ENCODE data around the gene NFKBIB.

GRCh38 chr19:38891771-38892170, 8.0 kb upstream of the NFKBIB start:
- TF ChIP-seq POLR2AphosphoS5 (IDR thresholded peaks at IDR 0.05; ENCODE audit: insufficient read depth, low read depth, low read length): no peak
- TF ChIP-seq CTCF (IDR thresholded peaks at IDR 0.05; ENCODE audit: extremely low read depth in 1 of 2, insufficient read depth in 1 of 2, low read depth in 1 of 2, low read length in 2 of 2): no peak
- TF ChIP-seq MYC (IDR thresholded peaks at IDR 0.05; ENCODE audit: low read depth, low read length): no peak
- TF ChIP-seq EZH2 (IDR thresholded peaks at IDR 0.05; ENCODE audit: borderline replicate concordance, low read depth, low read length, severe bottlenecking): no peak
- no peak for TF ChIP-seq POLR2A (IDR thresholded peaks at IDR 0.05; ENCODE audit: low read depth, low read length)
- TF ChIP-seq, protein P1, sequence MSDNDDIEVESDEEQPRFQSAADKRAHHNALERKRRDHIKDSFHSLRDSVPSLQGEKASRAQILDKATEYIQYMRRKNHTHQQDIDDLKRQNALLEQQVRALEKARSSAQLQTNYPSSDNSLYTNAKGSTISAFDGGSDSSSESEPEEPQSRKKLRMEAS (IDR thresholded peaks at IDR 0.05; ENCODE audit: insufficient read depth, insufficient read length): no peak

Measured in endothelial cell of umbilical vein (primary cell).